GM19099 (cell line): ENCODE measurements around the gene KRT75.

Experiments used
- POLR2A ChIP-seq: IDR thresholded peaks from 3 replicates; pipeline ENCODE4 v1.6.1; 2011; ENCODE audit warnings: low read depth; ENCODE audit not compliant: insufficient read length; ENCODE audit errors: extremely low read depth

KRT75 gene

GRCh38 chr12:52443966-52444365 lies 9.8 kb upstream of the KRT75 start:
- no peak for TF ChIP-seq POLR2A

- TF ChIP-seq POLR2A: no peak
These were observed 8.5 kb upstream of the KRT75 start for GRCh38 chr12:52442600-52443061.

GRCh38 chr12:52441320-52441911 lies 7.2 kb upstream of the KRT75 start:
- no peak for TF ChIP-seq POLR2A

- no peak for TF ChIP-seq POLR2A
These were observed 6.7 kb upstream of the KRT75 start for GRCh38 chr12:52440821-52441319.

DNA sequence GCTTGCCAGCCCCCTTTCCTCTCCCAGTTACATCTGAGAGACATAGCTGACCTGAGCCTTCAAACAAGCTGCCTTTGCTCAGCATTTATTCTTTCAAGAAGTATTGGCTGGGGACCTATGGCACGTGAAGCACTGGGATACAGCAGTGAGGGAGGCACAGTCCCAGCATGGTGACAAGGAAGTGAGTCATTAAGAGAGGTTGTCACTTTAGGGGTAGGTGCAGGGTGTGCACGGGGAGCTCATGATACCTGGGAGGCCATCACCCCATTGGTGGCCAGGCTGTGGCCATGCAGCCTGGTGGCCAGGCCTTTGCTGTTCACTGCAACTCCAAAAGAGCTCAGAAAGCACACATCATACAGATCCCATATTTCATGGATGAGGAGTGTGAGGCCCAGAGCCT lies 5.7 kb upstream of the KRT75 start:
- no peak for TF ChIP-seq POLR2A

DNA sequence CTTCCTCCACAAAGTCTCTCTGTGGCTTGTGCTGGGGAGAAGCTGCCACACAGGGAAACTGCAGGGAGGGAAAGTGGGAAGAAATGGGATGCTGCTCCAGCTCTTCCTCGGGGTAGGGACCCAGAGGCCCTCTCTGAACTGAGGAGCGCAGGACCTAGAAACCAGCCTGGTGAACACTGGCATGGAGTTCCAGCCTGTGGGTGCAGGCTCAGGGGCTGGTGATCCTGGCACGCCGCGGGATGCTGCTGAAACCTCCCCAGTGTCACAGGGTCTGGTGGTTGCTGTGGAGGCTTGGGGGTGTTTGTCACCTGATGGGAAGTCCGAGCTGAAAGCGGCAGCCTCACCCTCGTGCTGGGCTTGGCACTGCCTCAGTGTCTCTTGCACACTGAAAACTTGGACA lies 5.2 kb upstream of the KRT75 start:
- no peak for TF ChIP-seq POLR2A

DNA sequence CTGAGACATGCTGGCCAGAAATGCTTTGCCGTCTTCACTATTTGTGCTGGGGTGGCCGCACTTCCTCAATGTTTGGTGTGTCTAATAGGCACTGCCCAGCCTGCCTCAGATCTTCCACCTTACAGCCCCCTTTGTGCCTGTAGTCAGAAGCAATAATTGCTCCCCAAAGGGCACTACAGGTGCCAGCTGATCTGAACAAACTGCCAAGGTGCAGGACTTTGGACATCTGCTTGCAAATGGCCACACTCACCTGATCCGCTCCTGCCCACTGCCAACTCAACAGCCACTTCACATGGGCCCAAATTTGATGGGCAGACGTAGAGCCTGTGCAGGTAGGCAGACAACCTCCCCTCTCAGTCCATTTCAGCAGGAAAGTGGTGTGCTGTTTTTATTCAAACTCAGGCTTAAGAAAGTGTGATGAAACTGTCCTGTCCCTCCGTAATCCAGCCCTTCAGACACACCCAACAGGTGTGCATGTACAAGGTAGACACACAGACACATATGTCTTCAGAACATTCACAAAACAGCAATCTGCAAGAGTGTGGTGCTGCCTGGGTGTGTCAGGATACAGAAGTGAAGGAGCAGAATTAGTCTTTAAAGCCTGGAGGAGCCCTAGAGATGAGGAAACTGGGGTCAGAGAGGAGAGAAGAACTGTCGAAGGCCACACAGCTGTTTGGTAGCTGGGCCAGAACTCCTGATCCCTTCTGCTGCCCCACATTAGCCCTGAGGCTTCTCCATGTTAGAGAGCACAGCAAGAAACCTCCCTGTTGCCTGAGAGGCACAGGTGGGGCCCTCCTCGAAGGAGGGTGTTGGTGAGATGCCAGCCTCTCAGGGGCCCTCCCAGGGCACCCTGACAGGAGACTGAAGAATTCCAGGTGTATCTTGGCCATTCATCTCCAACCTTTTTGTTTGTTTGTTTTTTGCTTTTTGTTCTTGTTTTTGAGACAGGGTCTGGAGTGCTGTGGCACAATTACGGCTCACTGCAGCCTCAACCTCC lies 4.4 kb upstream of the KRT75 start:
- TF ChIP-seq POLR2A: no peak

DNA sequence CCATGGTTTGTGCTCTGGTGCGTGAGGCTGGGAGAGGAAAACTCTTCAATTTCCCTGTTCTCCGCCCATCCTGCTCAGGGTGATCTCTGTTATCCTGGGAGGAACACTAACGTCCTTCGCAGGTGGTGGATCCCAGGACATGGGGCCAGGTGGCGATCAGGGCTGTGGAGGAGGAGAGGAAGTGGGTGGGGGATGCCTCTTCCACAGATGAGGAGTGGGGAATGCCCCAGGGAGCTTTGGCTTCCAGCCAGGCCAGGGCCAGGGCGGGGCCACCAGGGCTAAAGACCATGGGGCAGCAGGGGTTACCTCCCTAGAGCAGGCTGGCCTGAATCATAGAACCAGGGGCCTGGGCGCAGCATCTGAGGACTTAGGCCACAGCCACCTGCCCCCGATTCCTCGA lies 3.3 kb upstream of the KRT75 start:
- no peak for TF ChIP-seq POLR2A

- no peak for TF ChIP-seq POLR2A
These were observed 2.8 kb upstream of the KRT75 start for GRCh38 chr12:52436828-52437474.

DNA sequence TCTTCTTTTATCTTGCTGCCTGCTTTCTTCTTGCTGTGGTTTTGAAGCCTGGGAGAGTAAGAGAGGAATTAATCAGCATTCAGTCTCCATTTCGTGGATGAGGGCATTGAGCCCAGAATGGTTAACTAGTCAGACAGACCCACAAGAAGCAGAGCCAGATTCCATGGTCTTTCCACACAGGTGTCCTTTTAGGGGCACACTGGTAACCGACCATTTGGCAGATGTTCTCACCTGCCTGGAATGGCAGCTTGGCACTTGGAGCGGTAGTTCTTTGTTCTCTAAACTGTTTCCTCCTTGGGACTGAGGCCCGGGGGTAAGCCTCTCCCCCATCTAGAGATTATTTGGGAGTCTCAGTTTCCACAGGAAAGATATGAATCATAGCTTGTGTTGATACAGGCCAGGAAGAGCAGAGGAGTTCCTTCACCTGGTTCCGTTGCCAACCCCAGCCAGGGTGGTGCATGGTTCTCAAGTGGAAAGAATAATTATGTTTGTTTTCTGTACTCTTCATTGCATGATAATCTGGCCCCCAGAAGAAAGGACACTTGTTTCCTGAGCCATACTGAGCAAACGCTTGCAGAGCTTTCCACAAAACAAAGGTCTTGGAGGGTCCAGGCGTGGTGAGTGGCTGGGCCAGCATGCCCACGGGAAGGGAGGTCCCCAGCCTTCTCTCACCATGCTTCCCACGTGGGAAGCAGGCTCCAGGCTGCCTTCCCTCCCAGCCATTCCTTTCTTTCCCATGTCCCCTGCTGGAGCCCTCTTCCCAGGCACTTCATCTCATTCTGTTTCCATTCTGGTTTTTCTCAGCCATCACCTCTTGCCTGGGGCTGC lies 2.0 kb upstream of the KRT75 start:
- TF ChIP-seq POLR2A: no peak

- TF ChIP-seq POLR2A: no peak
These were observed 1.5 kb upstream of the KRT75 start for GRCh38 chr12:52435659-52435999.

GRCh38 chr12:52434760-52435530 lies 774 bp upstream of the KRT75 start:
- no peak for TF ChIP-seq POLR2A

DNA sequence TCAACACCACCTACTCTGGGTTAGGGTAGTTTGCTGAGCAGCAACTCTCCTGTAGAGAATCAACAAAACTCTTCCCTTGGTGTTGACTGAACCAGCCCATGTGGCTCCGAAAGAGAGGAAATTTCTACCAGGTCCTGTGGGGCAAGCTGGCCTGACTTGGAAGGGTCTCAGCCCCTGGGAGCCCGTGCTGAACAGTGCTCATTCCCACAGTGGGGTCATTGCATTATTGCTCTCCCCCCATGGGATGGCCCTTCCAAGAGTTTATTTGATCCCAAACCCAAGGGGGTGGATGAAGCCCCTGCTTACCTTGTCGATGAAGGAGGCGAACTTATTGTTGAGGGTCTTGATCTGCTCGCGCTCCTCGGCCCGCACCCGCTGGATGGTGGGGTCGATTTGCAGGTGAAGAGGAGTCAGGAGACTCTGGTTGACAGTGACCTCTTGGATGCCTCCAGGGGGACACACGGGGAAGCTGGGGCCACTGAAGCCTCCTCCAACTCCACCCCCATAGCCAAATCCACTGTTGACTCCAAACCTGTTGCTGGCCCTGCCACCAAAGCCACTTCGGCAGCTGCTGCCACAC lies 580 bp downstream of the KRT75 start:
- TF ChIP-seq POLR2A: no peak

DNA sequence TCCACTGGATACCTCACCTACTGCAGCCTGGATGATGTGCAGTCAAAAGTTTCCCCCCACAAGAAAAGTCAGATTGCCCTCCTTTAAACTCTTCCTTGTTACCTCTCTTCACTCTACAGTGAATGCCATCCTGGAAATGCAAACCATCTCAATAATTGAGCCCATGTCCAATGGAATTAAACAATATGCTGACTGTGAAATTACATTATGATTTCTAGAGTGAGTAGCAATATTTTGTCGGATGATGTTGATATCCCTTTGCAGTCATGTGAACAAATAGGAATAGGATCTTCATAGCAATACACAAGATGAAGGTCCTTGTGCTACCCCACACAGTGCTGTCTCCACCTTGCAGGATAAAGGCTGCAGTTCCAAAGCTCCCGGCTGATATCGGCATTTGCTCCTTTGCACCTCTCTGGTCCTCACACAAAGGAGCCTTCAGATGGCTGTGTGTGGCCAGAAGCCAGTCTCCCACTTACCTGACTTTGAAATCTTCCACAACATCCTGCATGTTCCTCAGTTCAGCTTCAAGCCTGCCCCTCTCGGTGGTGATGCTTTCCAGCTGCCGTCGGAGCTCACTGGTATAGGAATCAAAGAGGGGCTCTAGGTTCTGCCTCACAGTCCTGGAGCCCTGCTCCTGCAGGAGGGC lies 1.5 kb downstream of the KRT75 start:
- TF ChIP-seq POLR2A: no peak

- TF ChIP-seq POLR2A: no peak
These were observed 6.0 kb downstream of the KRT75 start for GRCh38 chr12:52428121-52428520.
